Measurements from ENCODE around the gene CCN2.

DNA sequence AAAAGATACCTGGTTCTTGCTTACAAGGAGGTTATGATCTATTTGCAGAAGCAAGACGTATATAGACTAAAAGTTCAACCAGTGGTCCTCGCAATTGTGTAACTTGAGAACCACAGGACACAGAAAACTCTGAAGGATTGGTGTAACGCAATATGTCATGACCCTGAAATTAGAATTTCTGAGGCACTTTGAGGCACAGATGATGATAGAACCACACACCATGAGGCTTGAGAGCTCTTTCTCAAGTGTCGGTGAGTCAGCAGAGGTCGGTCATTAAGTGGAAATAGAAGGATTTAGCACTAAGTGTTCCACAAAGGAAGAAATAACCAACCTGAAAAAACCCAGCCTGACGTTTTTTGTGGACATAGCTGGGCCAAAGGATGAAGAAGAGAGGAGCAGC lies 15.3 kb upstream of the CCN2 start:
- TF ChIP-seq, protein P1, sequence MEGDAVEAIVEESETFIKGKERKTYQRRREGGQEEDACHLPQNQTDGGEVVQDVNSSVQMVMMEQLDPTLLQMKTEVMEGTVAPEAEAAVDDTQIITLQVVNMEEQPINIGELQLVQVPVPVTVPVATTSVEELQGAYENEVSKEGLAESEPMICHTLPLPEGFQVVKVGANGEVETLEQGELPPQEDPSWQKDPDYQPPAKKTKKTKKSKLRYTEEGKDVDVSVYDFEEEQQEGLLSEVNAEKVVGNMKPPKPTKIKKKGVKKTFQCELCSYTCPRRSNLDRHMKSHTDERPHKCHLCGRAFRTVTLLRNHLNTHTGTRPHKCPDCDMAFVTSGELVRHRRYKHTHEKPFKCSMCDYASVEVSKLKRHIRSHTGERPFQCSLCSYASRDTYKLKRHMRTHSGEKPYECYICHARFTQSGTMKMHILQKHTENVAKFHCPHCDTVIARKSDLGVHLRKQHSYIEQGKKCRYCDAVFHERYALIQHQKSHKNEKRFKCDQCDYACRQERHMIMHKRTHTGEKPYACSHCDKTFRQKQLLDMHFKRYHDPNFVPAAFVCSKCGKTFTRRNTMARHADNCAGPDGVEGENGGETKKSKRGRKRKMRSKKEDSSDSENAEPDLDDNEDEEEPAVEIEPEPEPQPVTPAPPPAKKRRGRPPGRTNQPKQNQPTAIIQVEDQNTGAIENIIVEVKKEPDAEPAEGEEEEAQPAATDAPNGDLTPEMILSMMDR (IDR thresholded peaks at IDR 0.05), result no peak
- TF ChIP-seq TEAD4 (CRISPR knock-in tag; IDR thresholded peaks at IDR 0.05) (no peak), JUN (CRISPR knock-in tag; IDR thresholded peaks at IDR 0.05) (no peak), ZBTB21 (CRISPR knock-in tag; IDR thresholded peaks at IDR 0.05; ENCODE audit: borderline replicate concordance) (no peak), ZNF423 (CRISPR knock-in tag; IDR thresholded peaks at IDR 0.05) (no peak), KAT7 (CRISPR knock-in tag; IDR thresholded peaks at IDR 0.05; ENCODE audit: borderline replicate concordance) (no peak)
- TF ChIP-seq, protein P2, sequence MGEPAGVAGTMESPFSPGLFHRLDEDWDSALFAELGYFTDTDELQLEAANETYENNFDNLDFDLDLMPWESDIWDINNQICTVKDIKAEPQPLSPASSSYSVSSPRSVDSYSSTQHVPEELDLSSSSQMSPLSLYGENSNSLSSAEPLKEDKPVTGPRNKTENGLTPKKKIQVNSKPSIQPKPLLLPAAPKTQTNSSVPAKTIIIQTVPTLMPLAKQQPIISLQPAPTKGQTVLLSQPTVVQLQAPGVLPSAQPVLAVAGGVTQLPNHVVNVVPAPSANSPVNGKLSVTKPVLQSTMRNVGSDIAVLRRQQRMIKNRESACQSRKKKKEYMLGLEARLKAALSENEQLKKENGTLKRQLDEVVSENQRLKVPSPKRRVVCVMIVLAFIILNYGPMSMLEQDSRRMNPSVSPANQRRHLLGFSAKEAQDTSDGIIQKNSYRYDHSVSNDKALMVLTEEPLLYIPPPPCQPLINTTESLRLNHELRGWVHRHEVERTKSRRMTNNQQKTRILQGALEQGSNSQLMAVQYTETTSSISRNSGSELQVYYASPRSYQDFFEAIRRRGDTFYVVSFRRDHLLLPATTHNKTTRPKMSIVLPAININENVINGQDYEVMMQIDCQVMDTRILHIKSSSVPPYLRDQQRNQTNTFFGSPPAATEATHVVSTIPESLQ (CRISPR knock-in tag; IDR thresholded peaks at IDR 0.05), result no peak
- TF ChIP-seq, protein P3, sequence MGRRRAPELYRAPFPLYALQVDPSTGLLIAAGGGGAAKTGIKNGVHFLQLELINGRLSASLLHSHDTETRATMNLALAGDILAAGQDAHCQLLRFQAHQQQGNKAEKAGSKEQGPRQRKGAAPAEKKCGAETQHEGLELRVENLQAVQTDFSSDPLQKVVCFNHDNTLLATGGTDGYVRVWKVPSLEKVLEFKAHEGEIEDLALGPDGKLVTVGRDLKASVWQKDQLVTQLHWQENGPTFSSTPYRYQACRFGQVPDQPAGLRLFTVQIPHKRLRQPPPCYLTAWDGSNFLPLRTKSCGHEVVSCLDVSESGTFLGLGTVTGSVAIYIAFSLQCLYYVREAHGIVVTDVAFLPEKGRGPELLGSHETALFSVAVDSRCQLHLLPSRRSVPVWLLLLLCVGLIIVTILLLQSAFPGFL (CRISPR knock-in tag; IDR thresholded peaks at IDR 0.05; ENCODE audit: borderline replicate concordance), result no peak
- TF ChIP-seq, protein P4, sequence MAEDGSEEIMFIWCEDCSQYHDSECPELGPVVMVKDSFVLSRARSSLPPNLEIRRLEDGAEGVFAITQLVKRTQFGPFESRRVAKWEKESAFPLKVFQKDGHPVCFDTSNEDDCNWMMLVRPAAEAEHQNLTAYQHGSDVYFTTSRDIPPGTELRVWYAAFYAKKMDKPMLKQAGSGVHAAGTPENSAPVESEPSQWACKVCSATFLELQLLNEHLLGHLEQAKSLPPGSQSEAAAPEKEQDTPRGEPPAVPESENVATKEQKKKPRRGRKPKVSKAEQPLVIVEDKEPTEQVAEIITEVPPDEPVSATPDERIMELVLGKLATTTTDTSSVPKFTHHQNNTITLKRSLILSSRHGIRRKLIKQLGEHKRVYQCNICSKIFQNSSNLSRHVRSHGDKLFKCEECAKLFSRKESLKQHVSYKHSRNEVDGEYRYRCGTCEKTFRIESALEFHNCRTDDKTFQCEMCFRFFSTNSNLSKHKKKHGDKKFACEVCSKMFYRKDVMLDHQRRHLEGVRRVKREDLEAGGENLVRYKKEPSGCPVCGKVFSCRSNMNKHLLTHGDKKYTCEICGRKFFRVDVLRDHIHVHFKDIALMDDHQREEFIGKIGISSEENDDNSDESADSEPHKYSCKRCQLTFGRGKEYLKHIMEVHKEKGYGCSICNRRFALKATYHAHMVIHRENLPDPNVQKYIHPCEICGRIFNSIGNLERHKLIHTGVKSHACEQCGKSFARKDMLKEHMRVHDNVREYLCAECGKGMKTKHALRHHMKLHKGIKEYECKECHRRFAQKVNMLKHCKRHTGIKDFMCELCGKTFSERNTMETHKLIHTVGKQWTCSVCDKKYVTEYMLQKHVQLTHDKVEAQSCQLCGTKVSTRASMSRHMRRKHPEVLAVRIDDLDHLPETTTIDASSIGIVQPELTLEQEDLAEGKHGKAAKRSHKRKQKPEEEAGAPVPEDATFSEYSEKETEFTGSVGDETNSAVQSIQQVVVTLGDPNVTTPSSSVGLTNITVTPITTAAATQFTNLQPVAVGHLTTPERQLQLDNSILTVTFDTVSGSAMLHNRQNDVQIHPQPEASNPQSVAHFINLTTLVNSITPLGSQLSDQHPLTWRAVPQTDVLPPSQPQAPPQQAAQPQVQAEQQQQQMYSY (CRISPR knock-in tag; IDR thresholded peaks at IDR 0.05), result no peak
- TF ChIP-seq, protein P5, sequence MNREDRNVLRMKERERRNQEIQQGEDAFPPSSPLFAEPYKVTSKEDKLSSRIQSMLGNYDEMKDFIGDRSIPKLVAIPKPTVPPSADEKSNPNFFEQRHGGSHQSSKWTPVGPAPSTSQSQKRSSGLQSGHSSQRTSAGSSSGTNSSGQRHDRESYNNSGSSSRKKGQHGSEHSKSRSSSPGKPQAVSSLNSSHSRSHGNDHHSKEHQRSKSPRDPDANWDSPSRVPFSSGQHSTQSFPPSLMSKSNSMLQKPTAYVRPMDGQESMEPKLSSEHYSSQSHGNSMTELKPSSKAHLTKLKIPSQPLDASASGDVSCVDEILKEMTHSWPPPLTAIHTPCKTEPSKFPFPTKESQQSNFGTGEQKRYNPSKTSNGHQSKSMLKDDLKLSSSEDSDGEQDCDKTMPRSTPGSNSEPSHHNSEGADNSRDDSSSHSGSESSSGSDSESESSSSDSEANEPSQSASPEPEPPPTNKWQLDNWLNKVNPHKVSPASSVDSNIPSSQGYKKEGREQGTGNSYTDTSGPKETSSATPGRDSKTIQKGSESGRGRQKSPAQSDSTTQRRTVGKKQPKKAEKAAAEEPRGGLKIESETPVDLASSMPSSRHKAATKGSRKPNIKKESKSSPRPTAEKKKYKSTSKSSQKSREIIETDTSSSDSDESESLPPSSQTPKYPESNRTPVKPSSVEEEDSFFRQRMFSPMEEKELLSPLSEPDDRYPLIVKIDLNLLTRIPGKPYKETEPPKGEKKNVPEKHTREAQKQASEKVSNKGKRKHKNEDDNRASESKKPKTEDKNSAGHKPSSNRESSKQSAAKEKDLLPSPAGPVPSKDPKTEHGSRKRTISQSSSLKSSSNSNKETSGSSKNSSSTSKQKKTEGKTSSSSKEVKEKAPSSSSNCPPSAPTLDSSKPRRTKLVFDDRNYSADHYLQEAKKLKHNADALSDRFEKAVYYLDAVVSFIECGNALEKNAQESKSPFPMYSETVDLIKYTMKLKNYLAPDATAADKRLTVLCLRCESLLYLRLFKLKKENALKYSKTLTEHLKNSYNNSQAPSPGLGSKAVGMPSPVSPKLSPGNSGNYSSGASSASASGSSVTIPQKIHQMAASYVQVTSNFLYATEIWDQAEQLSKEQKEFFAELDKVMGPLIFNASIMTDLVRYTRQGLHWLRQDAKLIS (CRISPR knock-in tag; IDR thresholded peaks at IDR 0.05; ENCODE audit: borderline replicate concordance), result no peak
